ENCODE data around the gene SPRED2.

DNA sequence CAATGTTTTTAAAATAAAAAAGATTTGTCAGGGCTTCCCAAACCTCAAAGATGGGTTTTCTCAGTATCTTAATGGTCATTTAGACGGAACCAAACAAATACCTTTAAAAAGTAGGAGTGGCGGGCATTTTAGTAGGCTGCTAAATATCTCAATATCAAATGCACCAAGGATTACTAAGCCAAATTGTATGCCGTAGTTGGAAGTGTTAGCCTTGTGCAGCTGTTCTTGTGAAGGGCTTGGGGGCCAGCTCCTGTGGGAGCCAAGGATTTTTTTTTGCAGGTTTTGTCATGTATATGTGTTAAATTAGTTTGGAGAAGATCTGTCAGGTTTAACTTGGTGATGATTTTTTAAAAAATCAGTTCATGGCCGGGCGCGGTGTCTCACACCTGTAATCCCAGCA is 152.6 kb downstream of the SPRED2 start:
- TF ChIP-seq, protein P1, sequence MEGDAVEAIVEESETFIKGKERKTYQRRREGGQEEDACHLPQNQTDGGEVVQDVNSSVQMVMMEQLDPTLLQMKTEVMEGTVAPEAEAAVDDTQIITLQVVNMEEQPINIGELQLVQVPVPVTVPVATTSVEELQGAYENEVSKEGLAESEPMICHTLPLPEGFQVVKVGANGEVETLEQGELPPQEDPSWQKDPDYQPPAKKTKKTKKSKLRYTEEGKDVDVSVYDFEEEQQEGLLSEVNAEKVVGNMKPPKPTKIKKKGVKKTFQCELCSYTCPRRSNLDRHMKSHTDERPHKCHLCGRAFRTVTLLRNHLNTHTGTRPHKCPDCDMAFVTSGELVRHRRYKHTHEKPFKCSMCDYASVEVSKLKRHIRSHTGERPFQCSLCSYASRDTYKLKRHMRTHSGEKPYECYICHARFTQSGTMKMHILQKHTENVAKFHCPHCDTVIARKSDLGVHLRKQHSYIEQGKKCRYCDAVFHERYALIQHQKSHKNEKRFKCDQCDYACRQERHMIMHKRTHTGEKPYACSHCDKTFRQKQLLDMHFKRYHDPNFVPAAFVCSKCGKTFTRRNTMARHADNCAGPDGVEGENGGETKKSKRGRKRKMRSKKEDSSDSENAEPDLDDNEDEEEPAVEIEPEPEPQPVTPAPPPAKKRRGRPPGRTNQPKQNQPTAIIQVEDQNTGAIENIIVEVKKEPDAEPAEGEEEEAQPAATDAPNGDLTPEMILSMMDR (IDR thresholded peaks at IDR 0.05; ENCODE audit: low read depth, low read length): no peak
- TF ChIP-seq POLR2A (IDR thresholded peaks at IDR 0.05; ENCODE audit: extremely low read depth, insufficient read length) (no peak), MYC (IDR thresholded peaks at IDR 0.05; ENCODE audit: low read depth, low read length) (no peak)
